Adrenal gland (tissue), 12 donors: ENCODE results near the gene KRTAP12-1. TPM values are rescaled to one million over a fixed set of nuclear protein-coding genes. Genes with fewer than 3 reads are reported as not detected.

Experiments used
- DNase-seq, 7 donors: peaks; one replicate each; pipeline ENCODE4 v3.0.0-alpha.2; 2019 to 2020
- H3K27ac ChIP-seq, 5 donors: fragments of 200-600 bp; sonication (generic) in 4 of 5; 1 replicate in 3 of 5; 2 replicates in 2 of 5; pipeline versions ENCODE4 v1.5.1 to v1.8.0; 2016 to 2020; ENCODE audit warnings: mild to moderate bottlenecking in 1 of 5
- H3K27me3 ChIP-seq: fragments of 200-600 bp; 2 replicates; pipeline ENCODE4 v1.8.0; 2021
- H3K36me3 ChIP-seq, 2 donors: fragments of 200-600 bp; replicated peaks in 1 of 2; 1 replicate in 1 of 2; 2 replicates in 1 of 2; pipeline versions ENCODE4 v1.5.1 to v1.8.0; 2018 to 2022
- H3K4me1 ChIP-seq, 2 donors: fragments of 200-600 bp; replicated peaks in 1 of 2; 1 replicate in 1 of 2; 2 replicates in 1 of 2; pipeline versions ENCODE4 v1.5.1 to v1.8.0; 2018 to 2021
- H3K4me3 ChIP-seq, 4 donors: fragments of 200-600 bp; sonication (generic) in 3 of 4; one replicate each; pipeline ENCODE4 v1.5.1; 2016 to 2018
- H3K9me3 ChIP-seq, 3 donors: fragments of 200-600 bp; sonication (generic) in 1 of 3; replicated peaks in 1 of 3; 1 replicate in 2 of 3; 2 replicates in 1 of 3; pipeline versions ENCODE4 v1.5.1 to v1.8.0; 2016 to 2021
- CTCF ChIP-seq, 6 experiments: fragments of 450-650 bp in 4 of 6; fragments of 200-600 bp in 2 of 6; sonication (generic) in 1 of 6; IDR thresholded peaks; 1 replicate in 5 of 6; 2 replicates in 1 of 6; pipeline versions ENCODE4 v1.5.1 to v1.8.0; 2016 to 2021; ENCODE audit warnings: antibody characterized with exemption in 6 of 6, mild to moderate bottlenecking in 2 of 6, moderate library complexity in 1 of 6
- POLR2A ChIP-seq, 2 donors: fragments of 450-650 bp; IDR thresholded peaks; one replicate each; pipeline ENCODE4 v1.6.1; 2017; ENCODE audit warnings: antibody characterized with exemption in 2 of 2, mild to moderate bottlenecking in 2 of 2, moderate library complexity in 1 of 2
- WGBS, 4 donors: extraction: QIAGEN DNeasy Blood & Tissue Kit in 2 of 4; methylation state at CpG; one replicate each; pipeline versions ENCODE4 v1.1.5 to v1.1.7; 2013 to 2017; 5-methylcytosine and 5-hydroxymethylcytosine counted together
- intact Hi-C, 2 donors: fragments of 100-400 bp; cut with DNase I; formaldehyde crosslinking; loops; one replicate each; pipeline versions ENCODE4 v1.14.1 to v1.15.0; 2022 to 2023
- polyA plus RNA-seq, 3 donors: library from polyadenylated mRNA; stranded (reverse); fragments of 200-250 nt in 2 of 3; fragments of 350-450 nt in 1 of 3; fragmentation: Illumina TruSeq in 1 of 3; extraction: RNeasy Lipid Tissue Mini Kit (QIAGEN cat#74804) in 1 of 3; gene quantifications; one replicate each; pipeline ENCODE4 v1.2.3, GENCODE V29; 2013 to 2014
- total RNA-seq, 9 donors: library from RNA; depleted of rRNA in 4 of 9; stranded (reverse); fragments of >200 nt in 4 of 9; fragments of 120-200 nt in 1 of 9; fragmentation: NEBNext Ultra II Directional in 1 of 9; extraction: Animal tissue kit (Norgen Biotek cat#: 25700) in 1 of 9; gene quantifications; one replicate each; pipeline versions ENCODE4 v1.1.0 to v1.2.4, GENCODE V29; 2013 to 2023
- donor health status: healthy with polysubstance abuse.
- donor health status: Bipolar disorder and iron deficiency.
- donor health status: DM: yes; HTN: yes; CAD: no.
- donor health status: DM: no; HTN: no; CAD: no.
- donor health status: DM: no; HTN: no; CAD: no.
- donor health status: DM: yes; HTN: yes; CAD: no.

The KRTAP12-1 gene
- total and polyA plus RNA-seq, 12 donors = not detected

GRCh38 chr21:44709426-44710293 is 27.7 kb upstream of the KRTAP12-1 start:
- TF ChIP-seq CTCF (IDR thresholded peaks at IDR 0.05) (no peak), POLR2A (IDR thresholded peaks at IDR 0.05) (no peak)
- peak in 2 of 7 donors; percentile 11 for DNase-seq
- Histone ChIP-seq H3K4me1 (no peaks in the 10 kb centered on the region), H3K4me3 (no peak overlapping the region), H3K36me3 (no peaks in the 10 kb centered on the region), H3K27me3 (peaks cover 81% of the 10 kb centered on the region), H3K27ac (no peak overlapping the region), H3K9me3 (no peaks in the 10 kb centered on the region)
- 1 to 2% (median 2%) methylated on average over 29 to 45 of the region's 45 CpGs for WGBS, 4 donors
- intact Hi-C loops = no loop called here

GRCh38 chr21:44708866-44709425 is 27.0 kb upstream of the KRTAP12-1 start:
- no peaks in the 10 kb centered on the region for H3K4me1 ChIP-seq
- H3K36me3 ChIP-seq = no peaks in the 10 kb centered on the region
- H3K27me3 ChIP-seq = peaks cover 89% of the 10 kb centered on the region
- H3K4me3 ChIP-seq = no peak overlapping the region
- no peak for TF ChIP-seq CTCF (IDR thresholded peaks at IDR 0.05)
- no peak for TF ChIP-seq POLR2A (IDR thresholded peaks at IDR 0.05)
- WGBS, 4 donors = 9 to 10% (median 9%) methylated on average over 11 to 25 of the region's 25 CpGs; no CpG with 5 or more reads in 1 of the 4 donors
- H3K9me3 ChIP-seq = no peaks in the 10 kb centered on the region
- DNase-seq = peak in 1 of 7 donors; percentile 9
- intact Hi-C loops = no loop called here
- H3K27ac ChIP-seq = no peak overlapping the region

GRCh38 chr21:44708213-44708865 is 26.4 kb upstream of the KRTAP12-1 start:
- intact Hi-C loops = no loop called here
- Histone ChIP-seq H3K4me1 (no peaks in the 10 kb centered on the region), H3K4me3 (no peak overlapping the region), H3K27ac (no peak overlapping the region), H3K36me3 (no peaks in the 10 kb centered on the region), H3K27me3 (peaks cover 89% of the 10 kb centered on the region), H3K9me3 (no peaks in the 10 kb centered on the region)
- 8 to 38% (median 11%) methylated on average over 4 to 13 of the region's 13 CpGs for WGBS, 4 donors
- peak in 2 of 7 donors; percentile 7 to 10 for DNase-seq
- no peak for TF ChIP-seq CTCF (IDR thresholded peaks at IDR 0.05)
- no peak for TF ChIP-seq POLR2A (IDR thresholded peaks at IDR 0.05)
